Esophagus muscularis mucosa (tissue), 4 donors: ENCODE data around the gene PHKB. TPM values are rescaled to one million over a fixed set of nuclear protein-coding genes. Genes with fewer than 3 reads are reported as not detected.
"Not testable (repeated sequence)": the region's sequence is repeated elsewhere in the genome, so short reads cannot be mapped to it uniquely, and the experiment has no call there.

ENCODE experiments used
- DNase-seq: peaks from one replicate; pipeline ENCODE4 v3.0.0-alpha.2; 2017; ENCODE audit errors: extremely low spot score
- H3K27ac ChIP-seq, 4 donors: fragments of 200-600 bp; sonication (generic); replicated peaks in 1 of 4; 1 replicate in 3 of 4; 2 replicates in 1 of 4; pipeline ENCODE4 v1.5.1; 2016 to 2019; ENCODE audit warnings: mild to moderate bottlenecking in 1 of 4
- H3K27me3 ChIP-seq, 4 donors: fragments of 200-600 bp; sonication (generic); one replicate each; pipeline versions ENCODE4 v1.5.1 to v1.6.0; 2016 to 2019
- H3K36me3 ChIP-seq, 4 donors: fragments of 200-600 bp; sonication (generic); one replicate each; pipeline ENCODE4 v1.5.1; 2016 to 2019
- H3K4me1 ChIP-seq, 4 donors: fragments of 200-600 bp; sonication (generic); one replicate each; pipeline ENCODE4 v1.5.1; 2016 to 2019
- H3K4me3 ChIP-seq, 4 donors: fragments of 200-600 bp; sonication (generic); 1 replicate in 2 of 4; 2 replicates in 2 of 4; pipeline ENCODE4 v1.5.1; 2016 to 2019; ENCODE audit warnings: mild to moderate bottlenecking in 4 of 4, moderate library complexity in 1 of 4
- H3K9me3 ChIP-seq, 4 donors: fragments of 200-600 bp; sonication (generic); 1 replicate in 3 of 4; 2 replicates in 1 of 4; pipeline ENCODE4 v1.5.1; 2016 to 2019
- CTCF ChIP-seq, 3 experiments: fragments of 200-600 bp in 2 of 3; fragments of 450-650 bp in 1 of 3; sonication (generic) in 2 of 3; IDR thresholded peaks; one replicate each; pipeline ENCODE4 v1.5.1; 2017 to 2019; ENCODE audit warnings: antibody characterized with exemption in 3 of 3, mild to moderate bottlenecking in 2 of 3, moderate library complexity in 1 of 3
- EP300 ChIP-seq: sonication (generic); formaldehyde crosslinking; IDR thresholded peaks from one replicate; pipeline ENCODE4 v1.6.1; 2017; ENCODE audit warnings: antibody characterized with exemption
- POLR2A ChIP-seq: fragments of 450-650 bp; IDR thresholded peaks from one replicate; pipeline ENCODE4 v1.6.1; 2017; ENCODE audit warnings: antibody characterized with exemption, moderate library complexity, mild to moderate bottlenecking, low read depth
- POLR2AphosphoS5 ChIP-seq, 2 donors: sonication (generic); formaldehyde crosslinking; IDR thresholded peaks; one replicate each; pipeline ENCODE4 v1.6.1; 2017; ENCODE audit warnings: antibody characterized with exemption in 2 of 2
- WGBS: methylation state at CpG from one replicate; pipeline ENCODE4 v1.1.5; 2018; 5-methylcytosine and 5-hydroxymethylcytosine counted together
- intact Hi-C: fragments of 100-400 bp; cut with DNase I; formaldehyde crosslinking; loops from one replicate; pipeline ENCODE4 v1.15.1; 2023
- total RNA-seq, 4 donors: library from RNA; depleted of rRNA; stranded (reverse); fragments of >200 nt; gene quantifications; one replicate each; pipeline versions ENCODE4 v1.1.0 to v1.2.1, GENCODE V29; 2016

PHKB gene
- total RNA-seq, 4 donors from 2014 or later: 39.4 to 60.6 (median 46.5) TPM

DNA sequence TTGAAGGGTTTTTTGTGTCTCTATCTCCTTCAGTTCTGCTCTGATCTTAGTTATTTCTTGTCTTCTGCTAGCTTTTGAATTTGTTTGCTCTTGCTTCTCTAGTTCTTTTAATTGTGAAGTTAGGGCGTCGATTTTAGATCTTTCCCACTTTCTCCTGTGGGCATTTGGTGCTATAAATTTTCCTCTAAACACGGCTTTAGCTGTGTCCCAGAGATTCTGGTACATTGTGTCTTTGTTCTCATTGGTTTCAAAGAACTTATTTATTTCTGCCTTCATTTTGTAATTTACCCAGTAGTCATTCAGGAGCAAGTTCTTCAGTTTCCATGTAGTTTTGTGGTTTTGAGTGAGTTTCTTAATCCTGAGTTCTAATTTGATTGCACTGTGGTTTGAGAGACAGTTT is 90.1 kb downstream of the PHKB start:
- H3K27ac ChIP-seq, H3K4me3 ChIP-seq, H3K4me1 ChIP-seq, DNase-seq, H3K27me3 ChIP-seq, intact Hi-C loops: not testable (repeated sequence)
- 99% methylated on average over 3 of the region's 3 CpGs for WGBS
- peaks cover 0 to 36% (median 29%) of the 10 kb centered on the region in 4 donors for H3K9me3 ChIP-seq
- H3K36me3 ChIP-seq: peaks cover 36 to 73% (median 44%) of the 10 kb centered on the region in 4 donors

- H3K9me3 ChIP-seq: peaks cover 0 to 30% (median 23%) of the 10 kb centered on the region in 4 donors
- H3K4me1 ChIP-seq, DNase-seq, H3K4me3 ChIP-seq, H3K27ac ChIP-seq, intact Hi-C loops, H3K27me3 ChIP-seq: not testable (repeated sequence)
- peaks cover 30 to 67% (median 38%) of the 10 kb centered on the region in 4 donors for H3K36me3 ChIP-seq
- WGBS: 98% methylated on average over 3 of the region's 3 CpGs
Measured at GRCh38 chr16:47551767-47552166, 90.6 kb downstream of the PHKB start.

- Histone ChIP-seq H3K9me3 (peaks cover 0 to 24% (median 18%) of the 10 kb centered on the region in 4 donors), H3K27ac (no peak overlapping the region), H3K36me3 (peaks cover 16 to 48% (median 24%) of the 10 kb centered on the region in 4 donors), H3K4me1 (no peaks in the 10 kb centered on the region), H3K27me3 (no peaks in the 10 kb centered on the region), H3K4me3 (no peak overlapping the region)
- TF ChIP-seq EP300 (no peak), CTCF (IDR thresholded peaks at IDR 0.05) (no peak), POLR2A (no peak), POLR2AphosphoS5 (IDR thresholded peaks at IDR 0.05) (no peak)
- whole genome bisulfite sequencing: 95% methylated on average over 8 of the region's 11 CpGs
- no peak for DNase-seq
- intact Hi-C loops: no loop called here
Measured at GRCh38 chr16:47553853-47554564, 92.9 kb downstream of the PHKB start.

- WGBS: 94% methylated on average over 8 of the region's 8 CpGs
- DNase-seq, intact Hi-C loops, H3K4me1 ChIP-seq, H3K27me3 ChIP-seq, H3K4me3 ChIP-seq, H3K27ac ChIP-seq: not testable (repeated sequence)
- Histone ChIP-seq H3K9me3 (peaks cover 0 to 24% (median 18%) of the 10 kb centered on the region in 4 donors), H3K36me3 (peaks cover 13 to 43% (median 24%) of the 10 kb centered on the region in 4 donors)
Measured at GRCh38 chr16:47554587-47554986, 93.5 kb downstream of the PHKB start.

DNA sequence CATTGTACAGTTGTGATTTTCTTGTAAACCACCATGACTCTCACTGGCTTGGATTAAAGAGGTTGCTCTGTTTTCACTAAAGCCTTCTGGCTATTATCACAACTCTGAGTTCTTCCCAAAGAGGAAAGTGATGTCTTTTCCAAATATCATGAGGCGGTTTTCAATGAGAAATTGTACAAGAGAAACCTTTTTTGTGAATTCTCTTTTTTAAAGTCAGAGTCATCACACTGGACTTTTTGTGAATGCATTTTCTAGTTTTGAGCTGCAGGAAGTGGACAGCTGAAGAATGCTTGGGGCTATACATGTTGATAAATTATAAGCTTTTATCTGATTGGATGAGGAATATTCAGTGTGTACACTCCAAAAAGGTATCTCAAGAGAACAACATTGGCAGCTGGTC is 100.2 kb downstream of the PHKB start:
- intact Hi-C loops: no loop called here
- Histone ChIP-seq H3K4me1 (peaks cover 3 to 8% (median 5%) of the 10 kb centered on the region in 4 donors), H3K36me3 (peaks cover 0 to 15% (median 0%) of the 10 kb centered on the region in 4 donors), H3K4me3 (no peak overlapping the region), H3K27me3 (no peaks in the 10 kb centered on the region), H3K9me3 (no peaks in the 10 kb centered on the region), H3K27ac (no peak overlapping the region)
- TF ChIP-seq EP300: no peak
- no peak for TF ChIP-seq POLR2AphosphoS5 (IDR thresholded peaks at IDR 0.05)
- TF ChIP-seq CTCF (IDR thresholded peaks at IDR 0.05): no peak
- TF ChIP-seq POLR2A: no peak
- WGBS: 94% methylated on average over 1 of the region's 1 CpG
- DNase-seq: no peak

GRCh38 chr16:47562366-47562765 is 101.2 kb downstream of the PHKB start:
- Histone ChIP-seq H3K4me1 (peaks cover 3 to 8% (median 5%) of the 10 kb centered on the region in 4 donors), H3K27me3 (no peaks in the 10 kb centered on the region), H3K27ac (no peak overlapping the region), H3K36me3 (peaks cover 0 to 20% (median 0%) of the 10 kb centered on the region in 4 donors), H3K4me3 (no peak overlapping the region), H3K9me3 (no peaks in the 10 kb centered on the region)
- TF ChIP-seq POLR2AphosphoS5 (IDR thresholded peaks at IDR 0.05) (no peak), POLR2A (no peak), EP300 (no peak), CTCF (IDR thresholded peaks at IDR 0.05) (no peak)
- intact Hi-C loops: no loop called here
- no peak for DNase-seq
